H9 (cell line): ENCODE results near the gene SEMA3D. TPM values are rescaled to one million over a fixed set of nuclear protein-coding genes. Genes with fewer than 3 reads are reported as not detected.

Source experiments
- DNase-seq: peaks from one replicate; pipeline ENCODE4 v3.0.0-alpha.2; 2017
- H2AFZ ChIP-seq: one replicate; pipeline ENCODE4 v1.6.1; 2013; ENCODE audit warnings: mild to moderate bottlenecking, low read length, control low read depth, moderate library complexity
- H2AK5ac ChIP-seq: 2 replicates; pipeline ENCODE4 v1.6.1; 2013; ENCODE audit warnings: low read length, control low read depth, mixed read lengths; ENCODE audit not compliant: insufficient read length
- H2BK120ac ChIP-seq: one replicate; pipeline ENCODE4 v1.6.1; 2013; ENCODE audit warnings: low read depth, mild to moderate bottlenecking, low read length, control low read depth, inconsistent platforms; ENCODE audit not compliant: poor library complexity, severe bottlenecking
- H2BK12ac ChIP-seq: 2 replicates; pipeline ENCODE4 v1.6.1; 2013; ENCODE audit warnings: low read length, control low read depth, mixed read lengths, low read depth; ENCODE audit not compliant: insufficient read length
- H2BK15ac ChIP-seq: 2 replicates; pipeline ENCODE4 v1.6.1; 2013; ENCODE audit warnings: low read depth, low read length, control low read depth
- H2BK20ac ChIP-seq: one replicate; pipeline ENCODE4 v1.6.1; 2013; ENCODE audit warnings: low read depth, mild to moderate bottlenecking, low read length, control low read depth, inconsistent platforms; ENCODE audit not compliant: poor library complexity, severe bottlenecking
- H2BK5ac ChIP-seq: 2 replicates; pipeline ENCODE4 v1.6.1; 2013; ENCODE audit warnings: low read length, control low read depth, mixed read lengths; ENCODE audit not compliant: insufficient read length
- H3K14ac ChIP-seq: 2 replicates; pipeline ENCODE4 v1.6.1; 2013; ENCODE audit warnings: low read length, control low read depth; ENCODE audit not compliant: insufficient read depth
- H3K18ac ChIP-seq: 2 replicates; pipeline ENCODE4 v1.6.1; 2013; ENCODE audit warnings: low read depth, mild to moderate bottlenecking, mixed read lengths, low read length, control low read depth; ENCODE audit not compliant: insufficient read length
- H3K23ac ChIP-seq: 2 replicates; pipeline ENCODE4 v1.6.1; 2013; ENCODE audit warnings: low read length, control low read depth, mixed read lengths, low read depth; ENCODE audit not compliant: insufficient read length
- H3K23me2 ChIP-seq: 2 replicates; pipeline ENCODE4 v1.6.1; 2013; ENCODE audit warnings: low read depth, mild to moderate bottlenecking, mixed read lengths, low read length, control low read depth; ENCODE audit not compliant: insufficient read length, poor library complexity, severe bottlenecking
- H3K27ac ChIP-seq: 2 replicates; pipeline ENCODE4 v1.5.1; 2013; ENCODE audit warnings: low read length, control low read depth, mixed read lengths, low read depth; ENCODE audit not compliant: insufficient read length
- H3K27me3 ChIP-seq: 2 replicates; pipeline ENCODE4 v1.6.1; 2013; ENCODE audit warnings: low read length, control low read depth, inconsistent platforms; ENCODE audit not compliant: insufficient read depth
- H3K4ac ChIP-seq: 2 replicates; pipeline ENCODE4 v1.6.1; 2013; ENCODE audit warnings: low read depth, mild to moderate bottlenecking, control low read depth, inconsistent platforms, low read length, moderate library complexity
- H3K4me1 ChIP-seq: 2 replicates; pipeline ENCODE4 v1.6.1; 2013; ENCODE audit warnings: low read length, control low read depth, inconsistent platforms; ENCODE audit not compliant: insufficient read depth
- H3K4me2 ChIP-seq: 2 replicates; pipeline ENCODE4 v1.6.1; 2013; ENCODE audit warnings: low read length, control low read depth, mixed read lengths; ENCODE audit not compliant: insufficient read length, insufficient read depth
- H3K56ac ChIP-seq: 2 replicates; pipeline ENCODE4 v1.6.1; 2013; ENCODE audit warnings: low read depth, mild to moderate bottlenecking, mixed read lengths, low read length, control low read depth; ENCODE audit not compliant: insufficient read length
- H3K79me1 ChIP-seq: 2 replicates; pipeline ENCODE4 v1.6.1; 2013; ENCODE audit warnings: low read depth, mild to moderate bottlenecking, moderate library complexity, low read length, control low read depth, inconsistent platforms; ENCODE audit not compliant: insufficient read depth, poor library complexity, severe bottlenecking
- H3K79me2 ChIP-seq: 2 replicates; pipeline ENCODE4 v1.6.1; 2013; ENCODE audit warnings: low read length, control low read depth, inconsistent platforms; ENCODE audit not compliant: insufficient read depth
- H3K9ac ChIP-seq: 2 replicates; pipeline ENCODE4 v1.6.1; 2013; ENCODE audit warnings: low read length, control low read depth, mixed read lengths; ENCODE audit not compliant: insufficient read length; ENCODE audit errors: extremely low read depth
- H3K9me3 ChIP-seq: one replicate; pipeline ENCODE4 v1.6.1; 2013; ENCODE audit warnings: low read depth, low read length, inconsistent platforms; ENCODE audit not compliant: control insufficient read depth
- H3T11ph ChIP-seq: one replicate; pipeline ENCODE4 v1.6.1; 2013; ENCODE audit warnings: mild to moderate bottlenecking, low read length, control low read depth, inconsistent platforms
- H4K20me1 ChIP-seq: one replicate; pipeline ENCODE4 v1.6.1; 2013; ENCODE audit not compliant: control insufficient read depth, insufficient read length, insufficient read depth
- H4K5ac ChIP-seq: 2 replicates; pipeline ENCODE4 v1.6.1; 2013; ENCODE audit warnings: low read depth, mild to moderate bottlenecking, mixed read lengths, low read length, control low read depth; ENCODE audit not compliant: insufficient read length
- H4K8ac ChIP-seq: replicated peaks from 2 replicates; pipeline ENCODE4 v1.6.1; 2013; ENCODE audit warnings: low read length, control low read depth, mixed read lengths, low read depth; ENCODE audit not compliant: insufficient read length
- H4K91ac ChIP-seq: 2 replicates; pipeline ENCODE4 v1.6.1; 2013; ENCODE audit warnings: low read depth, mild to moderate bottlenecking, moderate library complexity, mixed read lengths, low read length, control low read depth; ENCODE audit not compliant: insufficient read length
- H3K27ac Mint-ChIP-seq, 3 experiments: 2 replicates in 2 of 3; 3 replicates in 1 of 3; pipeline ENCODE4 v1.8.0; 2020 to 2021; ENCODE audit warnings: mixed read lengths in 3 of 3, mild to moderate bottlenecking in 1 of 3, moderate library complexity in 1 of 3
- H3K27me3 Mint-ChIP-seq: 2 replicates; pipeline ENCODE4 v1.8.0; 2021; ENCODE audit warnings: low read depth, mild to moderate bottlenecking, moderate library complexity, mixed read lengths
- H3K36me3 Mint-ChIP-seq, 3 experiments: 2 replicates in 2 of 3; 3 replicates in 1 of 3; pipeline ENCODE4 v1.8.0; 2020 to 2021; ENCODE audit warnings: low read depth in 3 of 3, mixed read lengths in 3 of 3; ENCODE audit not compliant: insufficient read depth in 1 of 3
- H3K4me1 Mint-ChIP-seq, 2 experiments: 2 replicates each; pipeline ENCODE4 v1.8.0; 2020; ENCODE audit warnings: mixed read lengths in 2 of 2
- H3K4me3 Mint-ChIP-seq, 2 experiments: 2 replicates in 1 of 2; 3 replicates in 1 of 2; pipeline ENCODE4 v1.8.0; 2020 to 2021; ENCODE audit warnings: mild to moderate bottlenecking in 2 of 2, mixed read lengths in 2 of 2, moderate library complexity in 1 of 2
- H3K9me3 Mint-ChIP-seq, 2 experiments: 2 replicates in 1 of 2; 3 replicates in 1 of 2; pipeline ENCODE4 v1.8.0; 2020; ENCODE audit warnings: mild to moderate bottlenecking in 2 of 2, mixed read lengths in 2 of 2, moderate library complexity in 1 of 2
- CTCF ChIP-seq: fragments of 200-600 bp; sonication (generic); conservative IDR thresholded peaks from 3 replicates; pipeline ENCODE4 v1.8.0; 2021; ENCODE audit warnings: antibody characterized with exemption, mild to moderate bottlenecking
- WGBS: extraction: QIAGEN DNeasy Blood & Tissue Kit; methylation state at CpG from one replicate; pipeline ENCODE4 v1.1.7; 2013; ENCODE audit warnings: missing lambda C conversion rate, low lambda C conversion rate, mixed read lengths; ENCODE audit not compliant: insufficient read length; ENCODE audit errors: extremely low coverage; 5-methylcytosine and 5-hydroxymethylcytosine counted together
- total RNA-seq: library from RNA; stranded (reverse); gene quantifications from 2 replicates; pipeline ENCODE4 v1.2.1, GENCODE V29; 2021

SEMA3D gene
- total RNA-seq, 1 experiment from 2014 or later = 5.4 TPM

- Histone ChIP-seq H3K18ac (no peak overlapping the region), H2BK12ac (no peak overlapping the region), H4K91ac (no peak overlapping the region), H3K23ac (no peak overlapping the region), H2AFZ (no peak overlapping the region), H3K27me3 (no peaks in the 10 kb centered on the region), H3K79me1 (no peaks in the 10 kb centered on the region), H3K4me1 (peaks cover 8% of the 10 kb centered on the region; the same call in 1 of the 2 replicates), H3K4me2 (no peak overlapping the region), H3K14ac (no peak overlapping the region), H2BK15ac (no peak overlapping the region), H3K56ac (no peak overlapping the region), H4K8ac (no peak overlapping the region), H2BK5ac (no peak overlapping the region), H3T11ph (no peak overlapping the region), H4K20me1 (no peaks in the 10 kb centered on the region), H3K4ac (no peak overlapping the region), H2AK5ac (no peak overlapping the region), H4K5ac (no peak overlapping the region), H2BK120ac (no peak overlapping the region), H3K79me2 (no peaks in the 10 kb centered on the region), H3K27ac (no peak overlapping the region), H3K9me3 (no peaks in the 10 kb centered on the region), H3K9ac (no peak overlapping the region), H2BK20ac (no peak overlapping the region), H3K23me2 (no peaks in the 10 kb centered on the region)
- no peak for TF ChIP-seq CTCF
- Mint-ChIP-seq H3K4me3 (no peak overlapping the region), H3K36me3 (no peaks in the 10 kb centered on the region), H3K9me3 (no peaks in the 10 kb centered on the region), H3K27ac (no peak overlapping the region; a peak in 1 of 7 replicates), H3K27me3 (no peaks in the 10 kb centered on the region), H3K4me1 (peaks cover 37 to 38% of the 10 kb centered on the region in 2 experiments)
- DNase-seq = no peak
- no CpG with 5 or more reads among the region's 3 CpGs for WGBS
Measured at GRCh38 chr7:85001495-85002345, 185.1 kb downstream of the SEMA3D start.
